ENCODE data around the gene CNNM2.
"Not testable (repeated sequence)": the region's sequence is repeated elsewhere in the genome, so short reads cannot be mapped to it uniquely, and the experiment has no call there.

Gene CNNM2

GRCh38 chr10:102914781-102915180 is 3.3 kb upstream of the CNNM2 start:
- ATAC-seq (replicated peaks), result no peak
- H3K27me3 Mint-ChIP-seq, result peaks cover 23 to 30% of the 10 kb centered on the region in 2 donors
- no peak overlapping the region for H3K27ac Mint-ChIP-seq
- no peak for DNase-seq
- H3K4me1 Mint-ChIP-seq (ENCODE audit: low read depth in 2 of 2), result peaks cover 10 to 14% of the 10 kb centered on the region in 2 donors
- H3K4me3 Mint-ChIP-seq, result no peak overlapping the region
- peaks cover 6% of the 10 kb centered on the region for H3K36me3 Mint-ChIP-seq (ENCODE audit: insufficient read depth)
- no peaks in the 10 kb centered on the region for H3K9me3 Mint-ChIP-seq

GRCh38 chr10:102916173-102916572 is 1.9 kb upstream of the CNNM2 start:
- H3K27me3 Mint-ChIP-seq, result peaks cover 23 to 30% of the 10 kb centered on the region in 2 donors
- peak overlapping the region; percentile 94 to 96 for H3K4me3 Mint-ChIP-seq
- H3K36me3 Mint-ChIP-seq (ENCODE audit: insufficient read depth), result peaks cover 14% of the 10 kb centered on the region
- DNase-seq (no peak), ATAC-seq (replicated peaks) (no peak)
- peaks cover 24 to 25% of the 10 kb centered on the region in 2 donors for H3K4me1 Mint-ChIP-seq (ENCODE audit: low read depth in 2 of 2)
- no peaks in the 10 kb centered on the region for H3K9me3 Mint-ChIP-seq
- H3K27ac Mint-ChIP-seq, result no peak overlapping the region

GRCh38 chr10:102917314-102917961 is 656 bp upstream of the CNNM2 start:
- H3K9me3 Mint-ChIP-seq, result no peaks in the 10 kb centered on the region
- peak overlapping the region; percentile 94 to 96 for H3K4me3 Mint-ChIP-seq
- ATAC-seq (replicated peaks), result peak; percentile 59
- peaks cover 28 to 34% of the 10 kb centered on the region in 2 donors for H3K4me1 Mint-ChIP-seq (ENCODE audit: low read depth in 2 of 2)
- peaks cover 13 to 24% of the 10 kb centered on the region in 2 donors for H3K27me3 Mint-ChIP-seq
- DNase-seq, result peak; percentile 82 to 85 (median 83)
- peaks cover 14% of the 10 kb centered on the region for H3K36me3 Mint-ChIP-seq (ENCODE audit: insufficient read depth)
- H3K27ac Mint-ChIP-seq, result peak overlapping the region; percentile 93 to 95

DNA sequence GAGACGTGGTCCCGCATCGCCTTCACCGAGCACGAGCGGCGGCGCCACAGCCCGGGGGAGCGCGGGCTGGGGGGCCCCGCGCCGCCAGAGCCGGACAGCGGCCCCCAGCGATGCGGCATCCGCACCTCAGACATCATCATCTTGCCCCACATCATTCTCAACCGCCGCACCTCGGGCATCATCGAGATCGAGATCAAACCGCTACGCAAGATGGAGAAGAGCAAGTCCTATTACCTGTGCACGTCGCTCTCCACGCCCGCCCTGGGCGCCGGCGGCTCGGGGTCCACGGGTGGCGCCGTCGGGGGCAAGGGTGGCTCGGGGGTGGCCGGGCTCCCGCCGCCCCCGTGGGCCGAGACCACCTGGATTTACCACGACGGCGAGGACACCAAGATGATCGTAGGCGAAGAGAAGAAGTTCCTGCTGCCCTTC is 737 bp downstream of the CNNM2 start:
- peaks cover 9 to 10% of the 10 kb centered on the region in 2 donors for H3K27me3 Mint-ChIP-seq
- H3K36me3 Mint-ChIP-seq (ENCODE audit: insufficient read depth), result peaks cover 14% of the 10 kb centered on the region
- ATAC-seq (replicated peaks) (no peak), DNase-seq (peak; percentile 11 to 25 (median 17))
- H3K9me3 Mint-ChIP-seq, result no peaks in the 10 kb centered on the region
- H3K4me3 Mint-ChIP-seq, result peak overlapping the region; percentile 94 to 96
- peak overlapping the region; percentile 93 to 95 for H3K27ac Mint-ChIP-seq
- H3K4me1 Mint-ChIP-seq (ENCODE audit: low read depth in 2 of 2), result peaks cover 35 to 45% of the 10 kb centered on the region in 2 donors

- Mint-ChIP-seq H3K9me3 (no peaks in the 10 kb centered on the region), H3K27ac (peak overlapping the region; percentile 32 to 95), H3K4me3 (peak overlapping the region; percentile 94 to 96), H3K4me1 (ENCODE audit: low read depth in 2 of 2) (peaks cover 35 to 47% of the 10 kb centered on the region in 2 donors), H3K36me3 (ENCODE audit: insufficient read depth) (peaks cover 14% of the 10 kb centered on the region), H3K27me3 (peaks cover 6 to 9% of the 10 kb centered on the region in 2 donors)
- peak in 1 of 3 experiments; percentile 5 for DNase-seq
- no peak for ATAC-seq (replicated peaks)
Measured at GRCh38 chr10:102919246-102919959, 1.3 kb downstream of the CNNM2 start.

DNA sequence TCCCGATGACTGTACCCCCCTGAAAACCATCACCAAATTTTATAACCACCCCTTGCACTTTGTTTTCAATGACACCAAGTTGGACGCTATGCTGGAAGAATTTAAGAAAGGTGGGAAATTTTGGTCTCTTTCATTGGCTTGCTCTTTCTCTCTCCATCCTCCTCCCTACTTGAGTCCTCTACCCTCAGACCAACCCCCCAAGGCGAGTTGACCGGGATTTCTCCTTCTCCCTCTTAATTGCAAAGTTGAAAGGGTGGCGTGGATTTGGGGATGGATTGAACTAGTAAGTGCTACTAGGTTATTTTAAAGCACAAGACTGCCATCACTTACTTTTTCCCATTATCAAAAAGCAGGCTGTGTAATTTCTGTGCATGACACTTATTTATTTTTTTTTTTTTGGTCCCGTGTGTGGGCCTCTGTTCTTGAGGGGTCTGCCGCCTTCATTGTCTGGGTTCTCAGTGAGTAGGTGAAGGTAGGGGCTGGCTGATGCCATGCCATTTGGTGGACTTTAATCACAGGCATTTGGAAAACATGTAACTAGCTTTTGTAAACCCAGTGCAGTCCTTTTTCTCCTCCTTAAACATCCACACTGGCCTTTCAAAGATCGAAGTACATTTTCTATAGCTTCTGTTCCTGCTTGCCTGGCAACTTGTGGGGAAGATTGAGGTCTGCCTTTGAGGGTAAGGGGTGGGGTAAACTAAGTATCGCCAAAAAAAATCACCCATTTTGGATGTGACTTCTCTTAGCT is 2.1 kb downstream of the CNNM2 start:
- ATAC-seq (replicated peaks), result no peak
- no peaks in the 10 kb centered on the region for H3K9me3 Mint-ChIP-seq
- peak overlapping the region in 1 of 2 donors; percentile 32 for H3K27ac Mint-ChIP-seq
- H3K4me3 Mint-ChIP-seq, result peak overlapping the region; percentile 94 to 96
- H3K36me3 Mint-ChIP-seq (ENCODE audit: insufficient read depth), result peaks cover 14% of the 10 kb centered on the region
- peaks cover 35 to 47% of the 10 kb centered on the region in 2 donors for H3K4me1 Mint-ChIP-seq (ENCODE audit: low read depth in 2 of 2)
- no peak for DNase-seq
- H3K27me3 Mint-ChIP-seq, result peaks cover 4 to 6% of the 10 kb centered on the region in 2 donors

- Mint-ChIP-seq H3K9me3 (no peaks in the 10 kb centered on the region), H3K4me3 (no peak overlapping the region), H3K4me1 (ENCODE audit: low read depth in 2 of 2) (peaks cover 29 to 46% of the 10 kb centered on the region in 2 donors)
Measured at GRCh38 chr10:102923601-102924000, 5.5 kb downstream of the CNNM2 start.

DNA sequence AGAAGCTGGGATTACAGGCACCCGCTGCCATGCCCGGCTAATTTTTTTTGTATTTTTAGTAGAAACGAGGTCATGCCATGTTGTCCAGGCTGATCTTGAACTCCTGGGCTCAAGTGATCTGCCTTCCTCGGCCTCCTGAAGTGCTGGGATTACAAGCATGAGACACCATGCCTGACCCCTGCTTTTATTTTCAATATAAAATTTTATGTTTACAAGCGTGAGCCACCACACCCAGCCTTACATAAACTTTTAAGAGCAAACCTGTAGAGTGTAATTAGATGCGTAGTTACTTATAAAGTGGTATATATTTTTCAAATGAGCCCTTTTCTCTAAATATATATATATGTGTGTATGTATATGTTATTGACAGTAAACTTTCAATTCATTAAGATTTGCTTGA is 8.7 kb downstream of the CNNM2 start:
- Mint-ChIP-seq H3K27ac (no peak overlapping the region), H3K4me3 (no peak overlapping the region), H3K36me3 (ENCODE audit: insufficient read depth) (no peaks in the 10 kb centered on the region)

More at GRCh38 chr10:102923601-102924000, 5.5 kb downstream of the CNNM2 start:
- H3K27me3 Mint-ChIP-seq, result no peaks in the 10 kb centered on the region
- ATAC-seq (replicated peaks), result no peak
- H3K27ac Mint-ChIP-seq, result peak overlapping the region in 1 of 2 donors; percentile 33
- peaks cover 8% of the 10 kb centered on the region for H3K36me3 Mint-ChIP-seq (ENCODE audit: insufficient read depth)
- DNase-seq, result no peak

DNA sequence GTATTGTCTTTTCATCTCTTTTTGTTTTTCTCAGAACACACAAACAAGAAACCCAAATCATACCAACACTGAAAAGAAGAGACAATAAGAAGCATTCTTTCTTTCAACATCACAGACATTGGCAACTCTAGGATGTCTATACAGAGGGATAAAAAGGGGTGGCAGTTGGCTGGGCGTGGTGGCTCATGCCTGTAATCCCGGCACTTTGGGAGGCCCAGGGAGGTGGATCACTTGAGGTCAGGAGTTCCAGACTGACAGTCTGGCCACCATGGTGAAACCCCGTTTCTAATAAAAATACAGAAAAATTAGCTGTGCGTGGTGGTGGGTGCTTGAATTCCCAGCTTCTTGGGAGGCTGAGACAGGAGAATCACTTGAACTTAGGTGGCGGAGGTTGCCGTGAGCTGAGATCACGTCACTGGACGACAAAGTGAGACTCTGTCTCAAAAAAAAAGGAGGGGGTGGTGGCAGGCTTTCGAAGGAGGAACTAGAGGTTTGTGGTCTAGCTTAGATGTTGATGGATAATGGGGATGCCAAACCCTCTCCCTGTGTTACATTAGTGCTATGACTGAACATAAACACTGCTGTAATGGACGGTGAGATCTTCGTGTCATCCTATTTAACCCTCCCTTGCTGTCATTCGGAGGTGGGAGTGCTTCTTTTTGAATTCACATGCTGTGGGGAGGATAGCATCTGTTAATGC is 9.4 kb downstream of the CNNM2 start:
- no peak for DNase-seq
- no peak overlapping the region for H3K4me3 Mint-ChIP-seq
- H3K27me3 Mint-ChIP-seq, result no peaks in the 10 kb centered on the region
- H3K9me3 Mint-ChIP-seq, result no peaks in the 10 kb centered on the region
- peaks cover 9 to 18% of the 10 kb centered on the region in 2 donors for H3K4me1 Mint-ChIP-seq (ENCODE audit: low read depth in 2 of 2)
- no peak overlapping the region for H3K27ac Mint-ChIP-seq
- H3K36me3 Mint-ChIP-seq (ENCODE audit: insufficient read depth), result no peaks in the 10 kb centered on the region
- ATAC-seq (replicated peaks), result no peak

More for the DNA sequence above, 8.7 kb downstream of the CNNM2 start:
- H3K27me3 Mint-ChIP-seq, result no peaks in the 10 kb centered on the region
- ATAC-seq (replicated peaks) (no peak), DNase-seq (no peak)
- H3K4me1 Mint-ChIP-seq (ENCODE audit: low read depth in 2 of 2), result peaks cover 11 to 22% of the 10 kb centered on the region in 2 donors
- no peaks in the 10 kb centered on the region for H3K9me3 Mint-ChIP-seq

GRCh38 chr10:102928442-102928841 is 10.3 kb downstream of the CNNM2 start:
- not testable (repeated sequence) for H3K27me3 Mint-ChIP-seq; H3K36me3 Mint-ChIP-seq (ENCODE audit: insufficient read depth); H3K9me3 Mint-ChIP-seq; H3K4me3 Mint-ChIP-seq; H3K27ac Mint-ChIP-seq; DNase-seq; ATAC-seq (replicated peaks)
- H3K4me1 Mint-ChIP-seq (ENCODE audit: low read depth in 2 of 2), result peaks cover 5 to 11% of the 10 kb centered on the region in 2 donors

- H3K4me1 Mint-ChIP-seq (ENCODE audit: low read depth in 2 of 2), result peaks cover 3 to 5% of the 10 kb centered on the region in 2 donors
- ATAC-seq (replicated peaks) (no peak), DNase-seq (no peak)
- H3K4me3 Mint-ChIP-seq, result no peak overlapping the region
- peaks cover 3% of the 10 kb centered on the region for H3K36me3 Mint-ChIP-seq (ENCODE audit: insufficient read depth)
- no peaks in the 10 kb centered on the region for H3K27me3 Mint-ChIP-seq
- no peaks in the 10 kb centered on the region for H3K9me3 Mint-ChIP-seq
- no peak overlapping the region for H3K27ac Mint-ChIP-seq
Measured at GRCh38 chr10:102930720-102931119, 12.6 kb downstream of the CNNM2 start.

- DNase-seq (no peak), ATAC-seq (replicated peaks) (no peak)
- Mint-ChIP-seq H3K9me3 (no peaks in the 10 kb centered on the region), H3K36me3 (ENCODE audit: insufficient read depth) (peaks cover 3% of the 10 kb centered on the region), H3K4me3 (no peak overlapping the region), H3K4me1 (ENCODE audit: low read depth in 2 of 2) (peaks cover 6 to 15% of the 10 kb centered on the region in 2 donors), H3K27me3 (no peaks in the 10 kb centered on the region), H3K27ac (no peak overlapping the region)
Measured at GRCh38 chr10:102931643-102932042, 13.5 kb downstream of the CNNM2 start.

- H3K9me3 Mint-ChIP-seq, result no peaks in the 10 kb centered on the region
- H3K36me3 Mint-ChIP-seq (ENCODE audit: insufficient read depth), result peaks cover 3% of the 10 kb centered on the region
- DNase-seq, result no peak
- no peak overlapping the region for H3K4me3 Mint-ChIP-seq
- no peak overlapping the region for H3K27ac Mint-ChIP-seq
- H3K4me1 Mint-ChIP-seq (ENCODE audit: low read depth in 2 of 2), result peaks cover 4 to 10% of the 10 kb centered on the region in 2 donors
- ATAC-seq (replicated peaks), result no peak
- no peaks in the 10 kb centered on the region for H3K27me3 Mint-ChIP-seq
Measured at GRCh38 chr10:102935505-102935904, 17.4 kb downstream of the CNNM2 start.

Measured in effector memory CD8-positive, alpha-beta T cell (primary cell).